IMR-90 (cell line): Measurements from ENCODE around the gene DUSP16. TPM values are rescaled to one million over a fixed set of nuclear protein-coding genes. Genes with fewer than 3 reads are reported as not detected.

Experiments
- ATAC-seq: fragments of 200-7000 bp; cut with Tn5 transposase; 2 replicates; pipeline ENCODE4 v1.9.1; 2020; ENCODE audit warnings: low read depth, mild to moderate bottlenecking, moderate library complexity
- BruUV-seq: library from RNA; stranded (reverse); fragments of 400-500 nt; replicated peaks from 2 replicates; lab custom pipeline; 2021; lab: Mats Ljungman, UMichigan
- CTCF ChIA-PET: fragments of 300-600 bp; formaldehyde crosslinking; extraction: SDS; loops from one replicate; lab custom pipeline; 2021; ENCODE audit warnings: antibody characterized with exemption; lab: Yijun Ruan, JAX
- POLR2A ChIA-PET: fragments of 300-600 bp; sonication (Branson Sonifier 250); formaldehyde crosslinking; loops from one replicate; lab custom pipeline; 2022; ENCODE audit warnings: antibody characterized with exemption; ENCODE audit not compliant: unreplicated experiment; lab: Charles Lee
- DNase-seq: peaks from one replicate; pipeline ENCODE4 v3.0.0; 2013
- H2AFZ ChIP-seq: replicated peaks from 2 replicates; pipeline ENCODE3; 2013; ENCODE audit warnings: low read length, mild to moderate bottlenecking; ENCODE audit not compliant: poor library complexity
- H2AK5ac ChIP-seq: 2 replicates; pipeline ENCODE4 v1.6.1; 2013; ENCODE audit warnings: low read depth, low read length, inconsistent platforms
- H2AK9ac ChIP-seq: replicated peaks from 2 replicates; pipeline ENCODE3; 2013; ENCODE audit warnings: mild to moderate bottlenecking, low read depth, low read length, moderate library complexity; ENCODE audit not compliant: poor library complexity
- H2BK120ac ChIP-seq: 2 replicates; pipeline ENCODE4 v1.6.1; 2013; ENCODE audit warnings: low read depth, low read length, inconsistent platforms
- H2BK15ac ChIP-seq: 3 replicates; pipeline ENCODE4 v1.6.1; 2013; ENCODE audit warnings: low read depth, low read length, inconsistent platforms
- H2BK20ac ChIP-seq: 2 replicates; pipeline ENCODE4 v1.6.1; 2013; ENCODE audit warnings: low read depth, mild to moderate bottlenecking, inconsistent platforms, low read length, moderate library complexity
- H2BK5ac ChIP-seq: 2 replicates; pipeline ENCODE4 v1.6.1; 2013; ENCODE audit warnings: mild to moderate bottlenecking, low read depth, low read length, inconsistent platforms; ENCODE audit not compliant: poor library complexity, severe bottlenecking
- H3K14ac ChIP-seq: replicated peaks from 2 replicates; pipeline ENCODE4 v1.6.1; 2013; ENCODE audit warnings: low read depth, low read length, inconsistent platforms
- H3K18ac ChIP-seq: 2 replicates; pipeline ENCODE4 v1.6.1; 2013; ENCODE audit warnings: low read depth, low read length, control low read depth
- H3K23ac ChIP-seq: 2 replicates; pipeline ENCODE4 v1.6.1; 2013; ENCODE audit warnings: low read depth, low read length, inconsistent platforms
- H3K27ac ChIP-seq: 2 replicates; pipeline ENCODE4 v1.5.1; 2013; ENCODE audit warnings: mild to moderate bottlenecking, control low read depth, low read length; ENCODE audit not compliant: insufficient read depth
- H3K27me3 ChIP-seq: 2 replicates; pipeline ENCODE4 v1.6.1; 2013; ENCODE audit warnings: low read length; ENCODE audit not compliant: control insufficient read depth, insufficient read depth
- H3K36me3 ChIP-seq: 2 replicates; pipeline ENCODE4 v1.6.1; 2013; ENCODE audit warnings: low read length, mixed read lengths; ENCODE audit not compliant: control insufficient read depth, insufficient read depth
- H3K4ac ChIP-seq: 2 replicates; pipeline ENCODE4 v1.6.1; 2013; ENCODE audit warnings: low read depth, low read length, inconsistent platforms
- H3K4me1 ChIP-seq: 2 replicates; pipeline ENCODE4 v1.6.1; 2013; ENCODE audit warnings: low read length, mixed read lengths; ENCODE audit not compliant: control insufficient read depth, insufficient read depth
- H3K4me2 ChIP-seq: 2 replicates; pipeline ENCODE4 v1.6.1; 2013; ENCODE audit warnings: low read depth, mild to moderate bottlenecking, control low read depth, low read length, moderate library complexity
- H3K4me3 ChIP-seq: 2 replicates; pipeline ENCODE4 v1.5.1; 2013; ENCODE audit warnings: low read depth, mild to moderate bottlenecking, control low read depth, low read length, moderate library complexity; ENCODE audit not compliant: insufficient read depth
- H3K56ac ChIP-seq: 2 replicates; pipeline ENCODE4 v1.6.1; 2013; ENCODE audit warnings: low read length, inconsistent platforms; ENCODE audit not compliant: insufficient read depth; ENCODE audit errors: extremely low read depth
- H3K79me1 ChIP-seq, 2 experiments: 2 replicates each; pipeline ENCODE4 v1.6.1; 2013; ENCODE audit warnings: low read length in 2 of 2, inconsistent platforms in 1 of 2, low read depth in 1 of 2
- H3K9ac ChIP-seq: 2 replicates; pipeline ENCODE4 v1.6.1; 2013; ENCODE audit warnings: low read depth, low read length, control low read depth
- H3K9me1 ChIP-seq: 2 replicates; pipeline ENCODE4 v1.6.1; 2013; ENCODE audit warnings: low read length, inconsistent platforms; ENCODE audit not compliant: insufficient read depth
- H3K9me3 ChIP-seq: 2 replicates; pipeline ENCODE4 v1.6.1; 2013; ENCODE audit warnings: low read length; ENCODE audit not compliant: control insufficient read depth, insufficient read depth
- H4K20me1 ChIP-seq: 2 replicates; pipeline ENCODE4 v1.6.1; 2013; ENCODE audit warnings: low read length, inconsistent platforms; ENCODE audit not compliant: insufficient read depth
- H4K5ac ChIP-seq: 2 replicates; pipeline ENCODE4 v1.6.1; 2013; ENCODE audit warnings: mild to moderate bottlenecking, low read depth, low read length, control low read depth
- H4K8ac ChIP-seq, 2 experiments: 2 replicates each; pipeline ENCODE4 v1.6.1; 2013; ENCODE audit warnings: low read depth in 2 of 2, low read length in 2 of 2, control low read depth in 1 of 2, inconsistent platforms in 1 of 2
- H4K91ac ChIP-seq: 2 replicates; pipeline ENCODE4 v1.6.1; 2013; ENCODE audit warnings: low read depth, low read length, inconsistent platforms; ENCODE audit not compliant: insufficient read depth
- BHLHE40 ChIP-seq: fragments of 150-350 bp; IDR thresholded peaks from 2 replicates; pipeline ENCODE4 v1.6.1; 2016; ENCODE audit warnings: mild to moderate bottlenecking, low read depth, low read length
- CEBPB ChIP-seq: IDR thresholded peaks from 2 replicates; pipeline ENCODE4 v1.6.1; 2012; ENCODE audit warnings: low read depth, low read length, improper control_type of control experiment
- CHD1 ChIP-seq: IDR thresholded peaks from 2 replicates; pipeline ENCODE4 v1.6.1; 2012; ENCODE audit warnings: low read depth, low read length, improper control_type of control experiment
- CTCF ChIP-seq: conservative IDR thresholded peaks from 2 replicates; pipeline ENCODE4 v1.5.1; 2012; ENCODE audit warnings: mild to moderate bottlenecking, low read depth, low read length, improper control_type of control experiment
- ELK1 ChIP-seq: fragments of 150-350 bp; IDR thresholded peaks from 2 replicates; pipeline ENCODE4 v1.6.1; 2016; ENCODE audit warnings: low read depth, mild to moderate bottlenecking, low read length, moderate library complexity, borderline replicate concordance
- FOS ChIP-seq: fragments of 150-350 bp; IDR thresholded peaks from 2 replicates; pipeline ENCODE4 v1.6.1; 2016; ENCODE audit warnings: low read depth, low read length
- MAFK ChIP-seq: IDR thresholded peaks from 2 replicates; pipeline ENCODE4 v1.6.1; 2012; ENCODE audit warnings: low read depth, low read length, improper control_type of control experiment
- MAZ ChIP-seq: IDR thresholded peaks from 2 replicates; pipeline ENCODE4 v1.6.1; 2012; ENCODE audit warnings: low read depth, mild to moderate bottlenecking, low read length, improper control_type of control experiment, moderate library complexity, borderline replicate concordance
- MXI1 ChIP-seq: IDR thresholded peaks from 2 replicates; pipeline ENCODE4 v1.6.1; 2012; ENCODE audit warnings: low read depth, mild to moderate bottlenecking, low read length, moderate library complexity, borderline replicate concordance
- NFE2L2 ChIP-seq: fragments of 150-350 bp; IDR thresholded peaks from 2 replicates; pipeline ENCODE4 v1.6.1; 2016; ENCODE audit warnings: low read depth, mild to moderate bottlenecking, low read length
- POLR2A ChIP-seq: IDR thresholded peaks from 2 replicates; pipeline ENCODE4 v1.6.1; 2012; ENCODE audit warnings: mild to moderate bottlenecking, low read depth, low read length
- RAD21 ChIP-seq: IDR thresholded peaks from 2 replicates; pipeline ENCODE4 v1.6.1; 2012; ENCODE audit warnings: low read length, improper control_type of control experiment
- RCOR1 ChIP-seq: IDR thresholded peaks from 2 replicates; pipeline ENCODE4 v1.6.1; 2012; ENCODE audit warnings: mild to moderate bottlenecking, low read length, improper control_type of control experiment; ENCODE audit not compliant: insufficient replicate concordance
- RFX5 ChIP-seq: IDR thresholded peaks from 2 replicates; pipeline ENCODE4 v1.8.0; 2012; ENCODE audit warnings: low read depth, mild to moderate bottlenecking, low read length, moderate library complexity
- SMC3 ChIP-seq: fragments of 150-350 bp; IDR thresholded peaks from 2 replicates; pipeline ENCODE4 v1.6.1; 2016; ENCODE audit warnings: low read depth, mild to moderate bottlenecking, antibody characterized with exemption, low read length, moderate library complexity
- WGBS, 2 experiments: methylation state at CpG; one replicate each; pipeline versions ENCODE4 v1.1.5 to v1.1.7; 2013; ENCODE audit warnings: missing lambda C conversion rate in 2 of 2; ENCODE audit not compliant: insufficient read length in 1 of 2; ENCODE audit errors: extremely low coverage in 2 of 2; 5-methylcytosine and 5-hydroxymethylcytosine counted together
- dilution Hi-C: fragments of 300-500 bp; cut with HindIII; formaldehyde crosslinking; loops from one replicate; pipeline ENCODE4 v1.14.3; 2018; ENCODE audit warnings: low sequenced_read_pairs; ENCODE audit not compliant: unreplicated experiment
- in situ Hi-C: fragments of 300-500 bp; cut with MboI; formaldehyde crosslinking; loops from 3 replicates; pipeline ENCODE4 v1.14.3; 2019; ENCODE audit warnings: low sequenced_read_pairs, inconsistent platforms, mixed read lengths
- intact Hi-C: fragments of 100-400 bp; cut with micrococcal nuclease; formaldehyde crosslinking; loops from 2 replicates; pipeline ENCODE4 v1.10.0; 2022
- polyA plus RNA-seq, 3 experiments: library from polyadenylated mRNA; depleted of rRNA; stranded (reverse); fragments of >200 nt; gene quantifications; 2 replicates each; pipeline ENCODE4 v1.2.3, GENCODE V29; 2012; ENCODE audit warnings: low replicate concordance in 1 of 3
- total RNA-seq: library from RNA; depleted of rRNA; stranded (reverse); fragments of >200 nt; gene quantifications from 2 replicates; pipeline ENCODE4 v1.2.3, GENCODE V29; 2012
- TF ChIP-seq, protein P1 (sequence below): fragments of 150-350 bp; IDR thresholded peaks from 2 replicates; pipeline ENCODE4 v1.6.1; 2017; ENCODE audit warnings: mild to moderate bottlenecking, antibody characterized with exemption, low read length, low read depth

Gene DUSP16
- total and polyA plus RNA-seq, 2 of the 4 experiments (the other 2 are of a cell fraction) = 4.7 to 10.0 TPM

DNA sequence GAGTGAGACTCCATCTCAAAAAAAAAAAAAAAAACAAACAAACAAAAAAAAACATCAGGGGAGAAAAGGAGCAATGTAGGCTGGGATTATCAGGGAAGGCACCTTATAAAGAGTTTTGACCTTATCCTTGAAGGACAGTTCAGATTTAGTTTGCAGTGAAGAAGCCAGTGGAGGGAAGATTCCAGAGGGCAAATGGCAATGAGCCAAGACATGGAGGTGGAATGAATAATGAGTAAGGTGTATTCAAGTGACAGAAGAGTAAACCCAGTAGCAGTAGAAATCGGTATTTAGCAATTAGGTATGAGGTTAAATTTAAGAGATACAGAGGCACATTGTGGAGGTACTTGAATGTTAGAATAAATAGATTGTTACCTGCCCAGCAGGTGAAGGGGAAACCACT, 2.2 kb upstream of the DUSP16 start:
- no peak overlapping the region for H4K5ac ChIP-seq
- H4K8ac ChIP-seq = no peak overlapping the region
- intact Hi-C loops (loop anchor here (1.0 to 5.0 kb wide), 6 partner anchors 47 to 189 kb away; partner anchors contain the start of gene CREBL2), in situ Hi-C loops (loop anchor here (10.0 kb wide), 1 partner anchor 170 kb away; no protein-coding TSS in a partner anchor), dilution Hi-C loops (no loop called here)
- H2AK9ac ChIP-seq = no peak overlapping the region
- H3K23ac ChIP-seq = no peak overlapping the region
- H3K4me3 ChIP-seq = no peak overlapping the region
- POLR2A ChIA-PET = no interaction called here
- H3K4me2 ChIP-seq = no peak overlapping the region
- H3K27ac ChIP-seq = no peak overlapping the region
- TF ChIP-seq CHD1 (no peak), MAFK (no peak), MXI1 (no peak), FOS (no peak), POLR2A (no peak), ELK1 (no peak), NFE2L2 (no peak), CTCF (no peak), CEBPB (no peak), SMC3 (no peak), BHLHE40 (no peak), RAD21 (no peak), RCOR1 (no peak), RFX5 (no peak), MAZ (no peak)
- TF ChIP-seq, protein P1, sequence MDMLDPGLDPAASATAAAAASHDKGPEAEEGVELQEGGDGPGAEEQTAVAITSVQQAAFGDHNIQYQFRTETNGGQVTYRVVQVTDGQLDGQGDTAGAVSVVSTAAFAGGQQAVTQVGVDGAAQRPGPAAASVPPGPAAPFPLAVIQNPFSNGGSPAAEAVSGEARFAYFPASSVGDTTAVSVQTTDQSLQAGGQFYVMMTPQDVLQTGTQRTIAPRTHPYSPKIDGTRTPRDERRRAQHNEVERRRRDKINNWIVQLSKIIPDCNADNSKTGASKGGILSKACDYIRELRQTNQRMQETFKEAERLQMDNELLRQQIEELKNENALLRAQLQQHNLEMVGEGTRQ = no peak
- peaks cover 10% of the 10 kb centered on the region; the same call in 1 of the 2 replicates for H3K27me3 ChIP-seq
- no peak overlapping the region for H2BK20ac ChIP-seq
- no peak overlapping the region for H3K4ac ChIP-seq
- no peak overlapping the region for H2BK5ac ChIP-seq
- H2AFZ ChIP-seq = no peak overlapping the region
- H3K9me1 ChIP-seq = no peaks in the 10 kb centered on the region; the same call in 1 of the 2 replicates
- no CpG with 5 or more reads among the region's 1 CpG for WGBS, 2 experiments
- no peak overlapping the region for H3K18ac ChIP-seq
- H3K56ac ChIP-seq = no peak overlapping the region
- no peak overlapping the region for H2AK5ac ChIP-seq
- CTCF ChIA-PET = interaction anchor here (0.6 to 1.3 kb wide), 3 partner anchors 11 to 173 kb away, joined by 3 to 8 read pairs (median 4); no protein-coding TSS in a partner anchor
- no TSS peak for BruUV-seq
- H3K14ac ChIP-seq = no peak overlapping the region
- H2BK15ac ChIP-seq = no peak overlapping the region
- H4K20me1 ChIP-seq = no peaks in the 10 kb centered on the region
- peaks cover 2% of the 10 kb centered on the region for H3K9me3 ChIP-seq
- H3K36me3 ChIP-seq = no peaks in the 10 kb centered on the region
- ATAC-seq = no peak
- H3K9ac ChIP-seq = no peak overlapping the region
- DNase-seq = no peak
- peaks cover 8 to 13% of the 10 kb centered on the region in 2 experiments for H3K79me1 ChIP-seq
- H4K91ac ChIP-seq = no peak overlapping the region
- peaks cover 2% of the 10 kb centered on the region; the same call in 1 of the 2 replicates for H3K4me1 ChIP-seq
- no peak overlapping the region for H2BK120ac ChIP-seq
